DMS53 treated with DMSO at 0.1 percent for 48 hours (cell line): ENCODE results near the gene OARD1.

ENCODE experiments used
- DNase-seq: peaks from one replicate; lab custom pipeline; 2025; ENCODE audit not compliant: unreplicated experiment; lab: John Stamatoyannopoulos, UW

OARD1 gene

DNA sequence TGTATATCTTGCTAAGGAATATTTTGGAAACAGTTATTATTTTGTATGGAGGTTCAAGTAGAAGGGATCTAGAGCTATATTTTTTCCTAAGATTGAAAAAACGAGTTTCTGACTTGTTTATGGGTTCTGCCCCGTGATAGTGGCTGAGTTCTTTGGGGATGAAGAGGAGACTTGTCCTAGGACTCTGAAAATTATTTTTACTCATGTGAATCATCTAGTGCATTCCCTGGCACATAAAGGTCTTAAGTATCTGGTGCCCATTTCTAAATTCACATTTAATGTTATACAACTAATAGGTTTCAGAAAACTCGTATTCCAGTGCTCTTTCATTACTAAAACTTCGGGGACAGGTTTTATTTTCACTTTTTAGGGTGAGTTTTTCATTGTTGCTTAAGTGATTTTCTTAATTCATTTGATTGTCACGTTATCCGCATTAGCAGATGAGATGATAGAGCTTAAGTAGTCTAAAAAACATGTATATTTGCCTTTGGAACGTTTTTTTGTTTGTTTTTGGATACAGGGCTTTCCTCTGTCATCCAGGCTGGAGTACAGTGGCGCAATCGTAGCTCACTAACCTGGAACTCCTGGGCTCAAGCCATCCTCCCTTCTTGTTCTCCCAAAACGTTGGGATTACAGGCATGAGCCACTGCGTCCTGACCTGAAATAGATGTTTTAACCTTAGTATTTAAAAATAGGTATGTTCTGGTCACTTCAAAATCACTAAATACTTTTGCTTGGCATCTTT is 2.7 kb upstream of the OARD1 start:
- DNase-seq: no peak

DNA sequence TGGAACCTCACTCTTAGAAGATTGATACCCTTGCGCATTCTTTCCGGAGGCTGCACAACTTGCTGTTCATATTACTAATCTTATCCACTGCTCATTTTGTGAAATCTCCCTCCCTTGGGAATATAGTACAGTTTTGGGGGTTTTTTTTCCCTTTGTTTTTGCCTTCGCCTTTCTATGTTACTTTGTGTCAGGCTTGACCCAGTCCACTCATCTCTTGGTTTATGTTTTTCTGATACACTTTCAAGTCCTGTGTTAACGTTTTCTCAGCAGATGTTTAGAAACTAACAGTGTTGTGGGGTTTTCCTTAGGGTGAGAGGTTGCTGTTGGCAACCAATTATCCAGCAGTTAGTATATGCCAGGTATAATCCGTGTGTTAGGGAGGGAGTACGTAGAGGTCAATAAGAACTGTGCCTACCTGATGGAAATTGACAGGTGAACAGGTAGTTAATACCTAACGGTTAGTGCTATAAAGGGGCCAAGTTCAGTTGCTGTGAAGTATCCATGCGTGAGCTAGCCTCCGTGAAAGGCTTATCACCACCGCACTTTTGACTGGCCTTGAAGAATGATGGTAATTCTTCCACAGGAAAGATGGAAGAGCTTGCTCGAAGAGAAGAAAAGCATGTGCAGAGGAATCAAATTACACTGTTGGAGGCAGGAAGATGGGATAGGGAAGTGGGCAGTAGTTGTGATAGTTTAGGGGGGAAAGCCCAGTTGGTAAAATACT is 2.0 kb upstream of the OARD1 start:
- peak; percentile 9 for DNase-seq

DNA sequence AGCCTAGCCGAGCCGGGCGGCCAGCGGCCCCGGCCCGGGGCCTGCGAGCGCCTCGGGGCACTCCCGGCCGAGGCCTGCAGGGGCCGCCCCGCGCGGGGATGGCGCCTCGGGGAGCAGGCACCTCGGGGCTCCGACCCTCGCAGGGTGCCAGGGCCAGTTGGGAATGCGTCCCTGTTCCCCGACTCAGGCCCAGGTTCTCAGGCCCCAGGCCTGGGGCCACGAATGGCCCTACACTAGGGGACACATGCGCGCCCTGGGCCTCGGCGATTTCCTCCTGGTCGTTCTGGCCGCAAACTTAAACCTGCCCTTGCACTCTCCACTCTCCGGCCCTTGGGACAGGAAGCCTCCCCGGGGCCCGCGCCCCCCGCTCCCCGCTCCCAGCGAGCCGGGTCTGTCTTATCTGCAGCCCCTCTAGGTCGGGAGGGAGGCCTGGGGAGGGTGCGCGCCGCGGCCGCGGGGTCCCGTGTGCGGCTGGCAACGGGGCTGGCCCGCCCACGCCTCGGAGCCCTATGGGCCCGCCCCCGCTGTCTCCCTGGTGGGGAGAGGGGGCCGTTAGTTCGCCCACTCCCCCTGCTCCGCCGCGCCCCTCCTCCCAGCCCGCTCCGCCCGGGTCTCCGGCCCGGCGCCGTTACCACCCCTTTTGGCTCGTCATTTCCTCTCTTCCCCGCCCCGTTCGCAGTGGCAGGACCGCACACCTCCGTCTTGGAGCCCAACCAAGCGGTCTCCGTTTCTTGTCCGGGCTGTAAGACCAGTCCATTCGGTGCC is 1.2 kb upstream of the OARD1 start:
- DNase-seq: peak; percentile 68

DNA sequence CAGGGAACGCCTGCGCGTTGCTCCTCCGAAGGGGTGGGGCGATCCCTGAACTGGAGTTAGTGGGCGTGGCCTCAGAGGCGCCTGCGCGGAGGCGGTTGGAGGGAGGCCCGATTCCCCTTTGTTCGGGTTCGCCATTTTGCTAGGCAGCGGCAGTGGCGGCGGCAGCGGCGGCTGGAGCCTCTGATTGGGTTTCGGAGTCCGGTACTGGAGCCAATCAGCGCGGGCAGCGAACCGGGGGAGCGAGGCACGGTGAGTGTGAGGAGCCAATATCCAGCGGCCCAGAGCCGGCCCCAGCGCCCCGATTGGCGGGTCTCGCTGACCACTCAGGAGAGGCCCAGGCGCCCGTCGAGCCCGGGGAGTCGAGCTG is 663 bp upstream of the OARD1 start, which contains the start of gene NFYA:
TSS of gene NFYA (plus strand) at position 139 of the 367 bp plus-strand sequence. CDS start 6,116 bp downstream, outside the sequence.
- no peak for DNase-seq

DNA sequence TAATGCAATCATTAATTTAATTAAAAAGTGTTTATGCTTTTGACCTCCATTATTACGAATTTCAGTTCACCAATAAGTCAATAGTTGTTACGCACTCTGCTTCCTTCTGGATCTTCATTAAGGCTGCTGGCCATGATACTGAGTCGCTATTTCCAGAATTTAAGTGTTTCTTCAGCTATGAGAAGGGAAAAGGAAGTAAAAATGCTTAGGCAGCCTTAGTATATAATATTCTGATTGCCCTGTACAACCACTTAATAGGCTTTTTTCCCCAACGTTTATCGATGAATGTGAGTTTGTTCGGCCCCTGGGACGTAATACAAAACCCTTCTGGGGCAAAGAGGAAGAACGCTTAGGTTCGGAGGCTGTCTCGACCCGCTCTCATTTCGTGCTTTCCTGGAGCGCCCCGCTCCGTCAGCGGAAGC is 644 bp downstream of the OARD1 start:
- DNase-seq: peak; percentile 76

DNA sequence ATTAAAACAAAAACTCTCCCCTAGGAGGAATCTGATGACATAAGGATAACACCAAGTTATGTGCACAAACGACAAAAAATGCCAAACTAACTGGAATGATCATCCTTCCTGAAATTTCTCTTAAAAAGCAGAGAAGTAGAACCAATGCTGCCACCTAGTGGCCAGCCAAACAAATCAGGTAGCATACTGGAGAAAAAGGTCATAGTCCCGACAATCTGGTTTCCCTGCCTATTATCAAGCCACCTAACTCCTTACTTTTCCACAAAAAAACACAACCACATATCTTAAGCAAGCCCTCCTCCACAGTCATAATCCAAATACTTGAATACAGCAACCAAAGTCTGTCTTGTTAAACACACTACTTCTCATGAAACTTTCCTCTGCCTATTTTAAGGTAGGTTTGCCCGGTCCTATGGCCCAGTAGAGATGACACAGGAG is 5.3 kb downstream of the OARD1 start:
- peak; percentile 72 for DNase-seq

DNA sequence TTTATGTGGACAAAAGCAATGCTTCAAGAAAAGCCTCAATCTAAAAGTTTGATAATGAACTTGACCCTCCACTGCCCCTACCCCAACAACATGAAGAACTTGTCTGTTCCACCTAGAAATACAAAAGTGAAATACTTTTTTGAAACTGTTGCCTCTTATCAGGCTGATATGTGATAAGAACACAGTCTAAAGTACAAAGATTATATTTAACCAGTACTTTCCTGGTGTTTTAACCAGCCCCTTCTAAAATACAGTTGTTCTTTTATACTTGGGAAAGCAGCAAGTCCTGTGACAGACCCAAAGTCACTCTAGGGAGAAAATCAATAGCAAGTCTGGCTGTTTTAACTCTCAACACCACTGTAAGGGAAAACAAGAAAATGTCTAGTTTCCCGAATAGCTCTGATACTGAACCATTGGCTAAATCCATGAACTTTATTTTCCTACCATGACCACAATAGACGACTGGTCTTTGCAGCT is 6.6 kb downstream of the OARD1 start:
- no peak for DNase-seq

DNA sequence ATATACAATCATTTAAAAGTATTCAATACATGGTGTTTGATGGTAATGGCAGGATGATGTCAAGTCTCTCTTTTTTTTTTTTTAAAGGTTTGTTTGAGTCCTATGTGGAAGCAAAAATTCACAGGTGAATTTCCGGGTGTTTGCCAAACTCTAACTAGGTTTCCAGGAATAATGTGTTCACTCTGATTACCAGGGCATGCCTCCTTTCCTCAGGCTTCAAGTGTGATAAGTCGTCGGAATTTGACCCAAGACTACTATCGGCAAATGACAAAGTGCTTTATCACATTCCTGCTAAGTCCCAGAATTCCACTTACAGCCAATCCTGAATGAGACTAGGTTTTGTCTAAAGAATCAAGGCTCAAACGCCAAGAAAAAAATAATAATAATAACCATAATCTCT is 7.3 kb downstream of the OARD1 start:
- DNase-seq: no peak

DNA sequence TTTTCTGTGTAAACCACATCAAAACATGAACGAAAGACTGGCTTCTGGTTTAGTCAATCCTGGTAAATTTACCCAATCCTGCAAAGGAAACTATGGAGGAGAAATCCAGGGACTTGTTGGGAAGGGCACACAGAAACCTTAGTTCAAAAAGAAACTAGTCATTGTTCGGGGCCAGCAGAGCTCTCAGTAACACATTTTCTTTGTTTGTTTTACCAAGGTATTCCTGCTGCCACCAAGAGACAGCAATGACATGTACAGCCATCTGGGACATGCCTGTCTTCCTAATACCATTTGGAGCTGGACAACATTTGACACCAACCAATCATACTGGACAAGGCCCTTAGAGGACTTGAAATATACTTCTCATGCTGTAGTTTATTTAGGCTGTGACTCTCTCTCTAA is 8.3 kb downstream of the OARD1 start:
- DNase-seq: no peak

DNA sequence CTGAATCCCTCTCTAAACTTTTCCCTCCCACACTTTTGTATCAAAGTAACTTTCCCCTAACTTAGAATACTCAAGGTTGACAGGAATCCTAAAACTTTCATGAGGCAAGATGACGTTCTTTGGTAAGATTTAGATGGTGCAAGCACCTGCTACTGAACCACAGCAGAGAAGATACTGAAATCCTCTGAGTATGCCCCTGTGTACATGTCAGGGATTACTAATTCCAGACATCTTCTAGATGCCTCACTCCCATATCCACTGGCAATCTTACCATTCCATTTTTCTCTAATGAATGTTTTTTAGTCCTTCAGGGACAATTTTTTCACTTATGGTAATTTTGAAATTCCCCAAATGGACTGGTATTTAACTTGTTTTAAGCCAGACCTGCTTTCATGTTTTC is 10.1 kb downstream of the OARD1 start:
- DNase-seq: no peak

DNA sequence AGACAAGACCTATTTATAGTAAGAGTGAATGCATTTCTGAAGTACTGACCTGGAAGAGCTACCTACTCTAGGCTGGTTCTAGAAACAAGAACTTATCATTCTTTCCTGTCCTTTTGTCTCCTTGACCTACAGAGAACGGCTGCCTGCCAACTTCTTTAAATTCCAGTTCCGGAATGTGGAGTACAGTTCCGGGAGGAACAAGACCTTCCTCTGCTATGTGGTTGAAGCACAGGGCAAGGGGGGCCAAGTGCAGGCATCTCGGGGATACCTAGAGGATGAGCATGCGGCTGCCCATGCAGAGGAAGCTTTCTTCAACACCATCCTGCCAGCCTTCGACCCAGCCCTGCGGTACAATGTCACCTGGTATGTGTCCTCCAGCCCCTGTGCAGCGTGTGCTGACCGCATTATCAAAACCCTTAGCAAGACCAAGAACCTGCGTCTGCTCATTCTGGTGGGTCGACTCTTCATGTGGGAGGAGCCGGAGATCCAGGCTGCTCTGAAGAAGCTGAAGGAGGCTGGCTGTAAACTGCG is 10.9 kb downstream of the OARD1 start:
- DNase-seq: no peak

DNA sequence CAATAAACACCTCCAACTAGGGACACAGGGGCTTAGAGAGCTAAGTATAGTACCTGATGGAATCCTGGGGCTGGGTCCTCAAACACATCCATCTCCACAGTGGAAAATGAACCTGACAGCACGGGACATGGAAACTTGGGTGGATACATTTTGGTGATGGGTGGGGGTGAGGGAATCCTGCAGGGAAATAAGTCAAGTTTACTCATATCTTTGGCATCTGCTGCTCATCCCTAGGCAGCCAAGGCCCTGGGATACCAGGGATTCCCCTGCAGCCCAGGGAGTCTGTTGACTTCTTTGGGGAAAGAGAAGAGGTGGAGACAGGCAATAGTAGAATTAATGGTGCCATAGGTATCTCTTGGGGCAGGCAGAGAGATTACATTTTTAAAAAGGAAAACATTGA is 12.6 kb downstream of the OARD1 start:
- DNase-seq: no peak

DNA sequence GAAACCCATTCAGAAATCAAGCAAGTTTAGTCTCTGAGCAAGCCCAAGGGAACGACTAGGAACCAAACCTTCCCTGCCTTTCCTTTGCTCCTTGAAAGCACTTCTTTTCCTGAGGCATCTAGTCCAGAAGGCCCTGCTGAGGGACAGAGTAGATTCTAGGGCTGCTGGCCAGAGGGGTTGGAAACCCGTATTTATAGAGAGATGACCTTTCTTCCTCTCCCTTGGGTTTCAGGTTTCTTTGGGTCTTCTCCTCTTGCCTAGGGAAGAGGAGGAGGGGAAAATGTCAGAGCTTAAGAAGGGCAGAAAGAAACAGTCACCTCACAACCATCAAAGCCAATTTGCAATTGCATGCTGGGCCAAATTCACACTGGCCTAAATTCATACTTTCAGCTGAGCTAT is 13.4 kb downstream of the OARD1 start:
- DNase-seq: no peak

DNA sequence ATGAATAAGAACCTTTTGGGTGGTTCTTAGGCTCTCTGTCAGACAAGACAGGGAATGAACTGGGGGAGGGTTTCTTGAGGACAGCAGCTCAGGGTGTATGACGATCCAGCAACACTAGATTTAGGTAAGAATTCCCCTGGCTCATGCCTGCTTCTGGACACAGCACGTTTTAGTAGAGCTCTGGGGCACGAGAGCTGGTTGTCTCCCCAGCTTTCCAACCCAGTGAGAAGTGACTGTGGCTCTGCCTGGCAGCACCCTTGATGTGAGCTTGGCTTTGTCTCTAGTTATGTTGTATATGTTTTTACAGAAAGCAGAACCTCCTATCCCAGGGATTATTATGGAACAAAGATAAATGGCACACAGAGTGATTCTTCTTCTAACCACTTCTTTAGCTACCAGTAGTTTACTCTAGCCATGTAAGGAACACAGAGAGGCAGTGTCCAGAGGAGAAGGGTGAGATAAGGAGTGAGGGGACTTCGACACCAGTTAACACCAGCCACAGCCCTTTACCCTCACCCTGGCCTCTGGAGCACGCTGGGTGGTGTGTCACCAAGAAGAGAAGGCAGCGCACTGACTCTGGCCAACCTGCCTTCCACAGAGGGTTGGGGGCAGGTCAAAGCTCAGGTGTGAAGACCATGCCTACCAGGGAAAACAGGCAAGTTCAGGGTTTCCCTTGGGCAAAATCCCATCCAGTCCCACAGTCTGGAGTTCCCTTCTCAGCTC is 15.2 kb downstream of the OARD1 start:
- no peak for DNase-seq

DNA sequence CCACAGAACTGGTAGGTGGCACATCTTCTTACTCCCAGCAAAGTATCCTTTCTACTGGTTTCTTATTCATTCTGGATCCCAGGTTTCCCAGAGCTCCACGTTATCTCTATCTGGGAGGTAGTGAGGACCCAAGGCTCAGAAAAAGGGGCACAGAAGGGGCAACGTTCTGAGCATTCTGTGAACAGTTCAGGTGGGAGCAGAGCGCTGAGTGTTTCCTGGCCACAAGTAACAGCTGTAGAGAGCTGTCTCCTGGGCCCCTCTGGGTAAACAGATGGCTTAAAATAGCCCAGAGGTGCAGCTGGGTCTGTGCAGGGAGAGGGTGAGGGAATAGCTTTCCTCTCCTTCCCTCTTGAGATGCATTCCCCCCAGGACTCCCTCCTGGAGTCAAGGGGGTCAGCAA is 17.0 kb downstream of the OARD1 start:
- DNase-seq: peak; percentile 29

DNA sequence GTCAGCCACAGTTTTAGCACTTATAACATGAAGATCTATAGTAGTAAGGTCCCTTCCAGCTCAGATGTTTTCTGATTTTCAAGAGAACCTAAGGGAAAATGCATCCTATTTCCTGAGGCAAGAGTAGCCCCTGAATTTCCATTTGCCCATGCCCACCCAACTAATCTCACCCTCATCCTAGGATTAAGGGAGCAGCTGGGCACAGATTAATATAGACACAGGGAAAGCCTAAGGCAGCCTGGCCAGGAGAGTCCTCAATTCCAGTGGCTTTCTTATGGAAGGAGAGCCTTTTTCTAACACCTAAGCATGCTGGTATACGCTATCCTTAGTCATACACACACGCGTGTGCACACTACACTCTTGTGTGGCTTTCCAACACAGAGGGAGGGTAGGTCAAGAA is 17.6 kb downstream of the OARD1 start:
- no peak for DNase-seq

DNA sequence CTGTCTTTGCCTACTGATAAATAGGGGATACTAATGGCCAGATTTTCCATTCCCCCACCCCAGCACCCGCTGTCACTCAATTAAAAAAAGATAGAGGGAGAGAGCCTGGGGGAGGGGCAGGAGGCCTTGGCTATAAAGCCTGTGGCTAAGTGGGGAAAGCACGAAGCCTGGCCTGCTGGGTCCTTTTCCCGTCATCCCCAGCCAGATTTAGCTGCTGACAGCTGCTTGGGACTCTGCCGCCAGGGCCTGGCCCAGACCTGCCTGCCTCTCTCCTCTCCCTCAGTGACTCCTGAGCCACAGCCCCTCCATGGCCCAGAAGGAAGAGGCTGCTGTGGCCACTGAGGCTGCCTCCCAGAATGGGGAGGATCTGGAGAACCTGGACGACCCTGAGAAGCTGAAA is 19.1 kb downstream of the OARD1 start, which contains the start of gene APOBEC2:
TSS of gene APOBEC2 (plus strand) at position 162 of the 400 bp plus-strand sequence. CDS start at position 308, 146 bp downstream.
- DNase-seq: no peak

DNA sequence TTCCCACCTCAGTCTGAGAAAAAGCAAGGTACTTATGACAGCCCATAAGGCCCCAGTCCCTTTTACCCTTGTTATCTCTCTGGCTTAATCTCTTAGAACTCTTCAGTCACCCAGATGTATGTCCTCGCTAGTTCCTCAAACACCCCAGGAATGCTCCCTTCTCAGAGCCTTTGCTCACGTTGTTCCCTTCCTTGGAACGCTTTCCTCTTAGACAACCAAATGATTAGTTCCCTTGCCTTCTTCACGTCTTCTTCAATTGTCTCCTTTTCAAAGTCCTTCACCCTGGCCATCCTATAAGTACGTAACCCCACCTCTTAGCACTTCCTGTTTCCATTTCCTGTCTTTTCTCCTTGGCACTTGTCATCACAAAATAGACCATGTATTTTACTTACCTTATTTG is 20.3 kb downstream of the OARD1 start:
- no peak for DNase-seq

DNA sequence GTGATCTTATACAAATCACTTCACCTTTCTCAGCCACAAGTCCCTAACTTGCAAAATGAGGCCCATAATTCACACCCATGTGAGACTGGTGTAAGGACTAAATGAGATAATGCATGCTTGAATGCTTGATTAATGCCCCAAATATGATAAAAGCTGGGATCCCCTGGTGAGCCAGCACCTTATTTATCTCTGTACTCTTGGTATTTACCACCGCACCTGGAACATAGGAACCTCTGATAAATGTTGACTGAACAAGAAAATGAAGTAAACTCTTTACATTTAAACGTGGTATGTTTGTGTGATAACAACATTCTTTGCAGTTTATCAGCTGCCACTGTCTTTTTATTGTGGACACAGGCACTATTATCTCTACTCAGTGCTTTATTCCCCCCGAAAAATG is 21.6 kb downstream of the OARD1 start:
- DNase-seq: no peak

DNA sequence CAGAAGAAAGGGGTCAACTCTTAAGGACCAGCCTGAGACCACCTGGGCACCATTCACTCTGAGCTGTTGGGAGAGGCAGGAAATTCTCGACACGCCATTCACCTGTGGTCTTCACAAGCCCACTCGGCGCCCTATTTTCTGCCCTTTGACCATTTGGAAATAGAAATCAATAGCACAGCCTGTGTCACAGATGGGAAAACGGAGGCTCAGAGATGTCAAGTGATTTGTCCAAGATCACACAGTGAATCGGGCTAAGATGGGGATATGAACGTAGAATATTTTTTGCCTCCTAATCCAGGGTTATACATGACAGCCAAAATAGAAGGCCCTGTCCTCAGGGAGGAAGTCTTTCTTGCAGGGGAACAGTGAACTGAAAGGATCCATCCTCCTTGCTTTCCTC is 22.2 kb downstream of the OARD1 start:
- DNase-seq: no peak

DNA sequence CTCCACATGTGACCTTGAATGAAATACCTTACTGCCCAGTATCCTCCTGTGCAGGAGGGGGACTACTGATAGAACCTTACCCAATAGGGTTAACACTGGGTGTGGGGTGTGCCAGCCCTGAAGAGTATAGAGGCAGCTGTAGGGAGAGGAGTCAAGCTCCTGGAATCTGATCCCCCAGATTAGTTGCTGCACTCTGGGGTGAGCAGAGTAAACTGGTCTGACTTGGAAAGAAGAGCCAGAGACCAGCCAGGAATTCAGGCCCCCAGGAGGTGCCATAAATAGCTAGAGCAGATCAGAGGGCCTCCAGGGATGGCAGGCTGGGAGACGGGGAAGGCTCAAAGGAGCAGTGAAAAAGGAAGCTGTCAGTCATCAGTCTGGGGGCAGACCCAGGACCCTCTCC is 22.6 kb downstream of the OARD1 start:
- no peak for DNase-seq
